Neural progenitor cell (in vitro differentiated cells): ENCODE results near the gene ARHGAP26.

Experiments
- CTCF ChIP-seq: fragments of 200-600 bp; sonication (generic); IDR thresholded peaks from 2 replicates; pipeline ENCODE4 v1.5.1; 2017; ENCODE audit warnings: antibody characterized with exemption, mild to moderate bottlenecking
- EZH2 ChIP-seq: fragments of 200-600 bp; sonication (generic); IDR thresholded peaks from 2 replicates; pipeline ENCODE4 v1.6.1; 2017; ENCODE audit warnings: antibody characterized with exemption, mild to moderate bottlenecking, moderate library complexity
- EZH2phosphoT487 ChIP-seq: fragments of 200-600 bp; sonication (generic); IDR thresholded peaks from 2 replicates; pipeline ENCODE4 v1.6.1; 2017; ENCODE audit warnings: antibody characterized with exemption

- TF ChIP-seq EZH2 (no peak), CTCF (no peak), EZH2phosphoT487 (no peak)
These were observed 127.2 kb downstream of the ARHGAP26 start for GRCh38 chr5:142897328-142897727.
